GM19455 (cell line): Measurements from ENCODE around the gene RMI2.

Source experiments
- ATAC-seq: cut with Tn5 transposase; IDR thresholded peaks from one replicate; pipeline ENCODE4 v1.9.1; 2021; ENCODE audit not compliant: unreplicated experiment

Gene RMI2

DNA sequence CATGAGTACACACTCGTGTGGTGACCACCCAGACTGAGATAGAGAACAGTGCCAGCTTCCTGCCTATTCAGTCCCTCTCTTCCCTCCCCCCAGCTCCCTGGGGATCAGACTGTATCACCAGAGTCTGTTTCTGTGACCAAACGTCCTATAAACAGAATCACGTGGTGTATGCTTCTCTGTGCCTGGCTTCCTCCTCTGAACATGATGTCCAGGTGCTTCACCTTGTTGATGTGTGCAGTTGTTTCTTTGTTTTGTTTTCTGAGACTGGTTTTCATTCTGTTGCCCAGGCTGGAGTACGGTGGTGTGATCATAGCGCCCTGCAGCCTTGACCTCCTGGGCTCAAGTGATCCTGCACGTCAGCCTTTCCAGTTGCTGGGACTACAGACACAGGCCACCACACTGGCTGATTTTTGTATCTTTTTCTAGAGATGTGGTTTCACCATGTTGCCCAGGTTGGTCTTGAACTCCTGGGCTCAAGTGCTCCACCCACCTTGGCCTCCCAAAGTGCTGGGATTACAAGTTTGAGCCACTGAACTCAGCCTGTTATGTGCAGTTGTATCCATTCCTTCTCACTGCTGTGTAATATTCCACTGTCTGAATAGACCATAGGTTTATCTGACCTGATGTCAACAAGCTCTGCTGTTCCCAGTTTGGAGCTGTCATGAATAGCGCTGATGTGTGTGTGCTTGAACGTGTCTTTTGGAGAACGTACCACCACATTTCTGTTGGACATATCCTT is 35.2 kb upstream of the RMI2 start:
- ATAC-seq = peak; percentile 37

DNA sequence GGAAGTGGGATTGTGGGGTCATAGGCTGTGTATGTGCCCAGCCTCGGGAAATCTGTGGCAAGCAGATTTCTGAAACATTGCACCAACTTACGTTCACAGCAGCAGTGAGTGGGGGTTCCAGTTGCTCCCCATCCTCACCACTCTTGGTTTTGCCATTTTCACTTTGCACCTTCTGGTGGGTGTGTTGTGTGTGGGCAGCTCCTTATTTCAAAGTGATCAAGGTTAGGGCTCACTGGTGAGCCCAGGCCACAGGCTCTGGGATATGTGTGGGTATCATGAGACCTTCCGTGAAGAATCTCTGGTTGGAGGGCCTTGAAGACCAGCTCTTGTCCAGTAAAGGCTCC is 34.7 kb upstream of the RMI2 start:
- no peak for ATAC-seq

DNA sequence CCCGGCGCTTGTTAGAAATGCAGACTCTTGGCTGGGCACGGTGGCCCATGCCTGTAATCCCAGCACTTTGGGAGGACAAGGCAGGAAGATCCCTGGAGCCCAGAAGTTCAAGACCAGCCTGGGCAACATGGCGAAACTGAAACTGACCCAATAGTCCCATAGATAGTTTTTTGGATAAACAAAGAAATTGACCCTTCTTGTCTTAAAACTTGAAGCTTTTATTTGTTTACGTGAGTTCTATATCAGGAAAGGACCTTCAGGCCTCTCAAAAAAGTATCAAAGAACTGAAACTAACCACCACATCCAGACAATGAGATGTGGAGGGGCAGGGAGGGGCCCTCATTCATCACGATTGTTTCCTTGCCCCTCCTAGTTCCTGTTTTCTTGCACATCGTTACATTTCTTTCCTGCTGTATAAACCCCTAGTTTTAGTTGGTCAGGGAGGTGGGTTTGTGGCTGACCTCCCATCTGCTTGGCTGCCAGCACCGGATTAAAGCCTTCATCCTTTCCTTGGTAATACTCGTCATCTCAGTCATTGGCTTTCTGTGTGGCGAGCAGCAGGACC is 34.2 kb upstream of the RMI2 start:
- peak; percentile 37 for ATAC-seq

DNA sequence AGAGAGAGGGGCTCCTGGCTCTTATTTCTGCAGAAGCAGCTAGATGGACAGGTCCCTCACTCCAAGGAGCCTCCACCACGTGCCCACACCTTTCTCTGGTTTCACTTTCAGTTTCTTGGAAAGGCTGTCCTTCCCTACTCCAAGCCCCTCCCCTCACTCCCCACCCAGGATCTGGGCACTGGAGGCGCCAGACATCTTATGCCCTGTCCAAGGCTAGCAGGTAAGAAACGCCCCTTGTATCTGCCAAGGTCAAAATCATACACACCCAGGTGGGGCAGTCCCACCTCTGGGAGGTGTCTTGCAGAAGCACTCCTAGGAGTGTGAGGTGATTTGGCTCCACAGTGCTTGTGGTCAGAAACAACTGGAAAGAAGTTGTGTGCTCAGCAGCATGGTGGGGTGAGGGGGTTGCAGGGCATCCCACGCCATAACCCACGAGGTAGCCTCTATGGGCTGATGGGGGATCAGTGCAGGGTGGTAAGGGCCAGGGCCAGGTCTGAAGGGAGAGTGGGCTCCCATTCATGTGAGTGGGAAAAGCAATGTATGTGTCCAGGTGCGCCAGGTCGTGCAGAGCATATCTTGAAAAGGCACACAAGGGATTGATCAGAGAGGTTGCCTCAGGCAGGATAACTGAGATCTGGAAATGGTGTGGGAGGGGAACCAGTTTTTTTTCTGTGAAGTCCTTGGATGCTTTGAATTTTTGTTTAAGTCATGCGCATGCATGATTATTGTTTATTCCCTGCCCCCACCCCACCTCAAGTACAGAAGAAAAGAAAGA is 32.4 kb upstream of the RMI2 start:
- ATAC-seq = no peak

DNA sequence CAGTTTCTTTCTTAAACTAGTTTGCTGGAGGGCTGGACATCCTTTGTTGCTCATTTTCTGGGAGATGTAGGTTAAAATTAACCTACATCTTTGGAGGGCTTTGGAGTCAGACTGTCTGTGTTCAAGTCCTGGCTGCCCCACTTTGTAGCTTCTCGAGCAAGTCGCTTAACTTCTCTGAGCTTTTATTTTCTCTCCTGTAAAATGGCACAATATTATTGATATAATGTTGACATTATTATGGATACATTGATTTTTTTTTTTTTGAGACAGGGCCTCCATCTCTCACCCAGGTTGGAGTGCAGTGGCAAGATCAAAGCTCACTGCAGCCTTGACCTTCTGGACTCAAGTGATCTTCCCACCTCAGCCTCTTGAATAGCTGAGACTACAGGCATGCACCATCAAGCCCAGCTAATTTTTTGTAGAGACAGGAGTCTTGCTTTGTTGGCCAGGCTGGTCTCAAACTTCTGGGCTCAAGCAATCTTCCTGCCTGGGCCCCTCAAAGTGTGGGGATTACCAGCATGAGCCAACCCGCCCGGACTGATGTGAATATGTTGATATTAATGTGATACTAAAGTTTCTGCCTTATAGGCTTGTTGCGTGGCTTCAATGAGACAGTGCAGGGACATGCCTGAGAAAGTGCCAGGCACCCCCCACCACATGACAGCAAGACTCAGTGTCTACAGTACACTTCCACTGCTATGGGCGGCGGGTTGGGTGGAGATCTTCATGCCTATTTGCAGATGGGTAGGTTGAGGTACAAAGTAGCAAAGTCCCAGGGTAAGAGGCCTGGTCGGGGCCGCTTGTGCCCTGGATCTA is 31.6 kb upstream of the RMI2 start:
- ATAC-seq = no peak

DNA sequence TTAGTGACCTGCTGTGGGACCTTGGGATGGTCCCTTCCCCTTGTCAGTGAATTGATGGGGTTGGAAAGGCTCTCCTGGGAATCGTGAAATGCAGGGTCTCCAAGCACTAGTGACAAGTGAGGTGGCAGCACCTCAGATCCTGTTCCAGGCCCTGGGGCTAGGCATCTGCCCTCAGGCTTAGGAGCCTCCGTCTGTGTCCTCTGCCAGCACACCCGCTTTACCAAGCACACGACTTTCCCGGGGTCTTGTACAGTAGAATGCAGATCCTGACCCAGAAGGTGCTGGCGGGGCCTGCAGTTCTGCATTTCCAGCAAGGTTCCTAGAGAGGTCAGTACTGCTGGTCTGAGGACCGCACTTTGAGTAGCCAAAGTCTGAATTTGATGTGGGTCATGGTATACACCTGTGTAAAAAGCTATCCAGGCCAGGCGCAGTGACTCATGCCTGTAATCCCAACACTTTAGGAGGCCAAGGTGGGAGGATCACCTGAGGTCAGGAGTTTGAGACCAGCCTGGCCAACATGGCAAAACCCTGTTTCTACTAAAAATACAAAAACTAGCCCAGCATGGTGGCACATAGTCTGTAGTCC is 30.9 kb upstream of the RMI2 start:
- ATAC-seq = no peak

DNA sequence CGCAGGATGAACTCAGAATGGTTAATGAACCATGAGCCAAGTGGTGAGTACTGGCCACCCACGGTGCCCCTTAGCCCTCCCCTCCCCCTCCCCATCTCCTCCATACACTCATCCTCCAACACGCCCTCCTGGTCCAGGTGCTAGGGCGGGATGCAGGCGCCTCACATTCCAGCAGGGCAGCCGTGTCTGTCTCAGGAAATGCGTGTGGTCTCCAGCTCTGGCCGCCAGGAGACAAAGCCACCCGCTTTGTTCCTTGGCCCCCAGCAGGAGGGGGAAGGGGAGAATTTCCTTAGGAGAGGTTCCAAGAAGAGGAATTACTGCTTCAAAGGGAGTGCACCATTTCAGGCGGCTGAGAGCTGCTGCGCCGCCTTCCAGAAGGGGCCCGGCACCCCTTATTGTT is 29.7 kb upstream of the RMI2 start:
- ATAC-seq = no peak

DNA sequence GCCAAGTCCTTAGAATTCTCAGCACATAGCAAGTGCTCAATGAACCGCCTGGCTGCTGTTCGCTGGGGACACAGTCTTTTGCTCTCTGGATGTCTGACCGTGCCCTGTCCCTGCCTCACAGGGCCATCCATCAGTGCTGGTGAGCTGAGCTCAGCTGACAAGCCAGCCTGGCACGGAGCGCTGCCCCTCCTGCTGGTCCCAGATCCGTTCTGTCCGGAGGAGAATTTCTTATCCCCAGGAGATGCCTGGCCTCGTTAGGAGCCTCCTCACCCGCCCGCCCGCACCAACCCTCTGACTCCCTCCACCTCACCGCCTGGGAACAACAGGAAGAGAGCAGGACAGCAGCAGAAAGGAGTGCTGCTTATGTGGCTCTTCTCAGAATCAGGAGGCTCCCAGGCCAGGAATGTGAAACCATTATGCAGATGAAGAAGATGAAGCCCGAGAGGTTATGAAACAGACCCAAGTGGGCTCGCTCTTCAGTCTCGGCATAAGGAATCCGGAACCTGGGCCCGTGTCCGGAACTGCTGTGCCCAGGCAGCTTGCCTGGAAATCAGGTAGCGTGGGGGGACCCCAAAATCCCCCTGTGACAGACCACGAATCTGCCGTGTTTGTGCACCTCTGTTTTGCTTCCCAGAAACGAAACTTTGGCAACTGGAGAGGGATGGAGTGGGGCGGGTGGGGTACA is 28.8 kb upstream of the RMI2 start:
- ATAC-seq = no peak

DNA sequence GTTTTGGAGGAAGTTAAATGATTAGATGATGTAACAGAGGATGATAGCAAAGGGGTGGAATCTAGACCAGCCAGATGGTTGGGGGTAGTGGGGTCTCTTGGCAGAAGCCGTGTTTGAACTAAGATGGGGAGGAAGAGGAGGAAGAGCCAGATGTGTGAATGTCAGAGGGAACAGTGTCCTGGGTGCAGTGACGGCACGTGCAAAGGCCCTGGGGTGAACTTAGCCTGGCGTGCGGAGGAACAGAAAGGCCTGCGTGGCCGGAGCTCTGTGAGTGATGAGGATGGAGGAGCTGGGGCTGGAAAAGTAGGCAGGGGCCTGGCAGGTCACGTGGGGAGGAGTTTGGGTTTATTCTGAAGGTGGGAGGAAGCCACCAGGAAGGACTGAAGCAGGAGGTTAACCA is 26.4 kb upstream of the RMI2 start:
- no peak for ATAC-seq

DNA sequence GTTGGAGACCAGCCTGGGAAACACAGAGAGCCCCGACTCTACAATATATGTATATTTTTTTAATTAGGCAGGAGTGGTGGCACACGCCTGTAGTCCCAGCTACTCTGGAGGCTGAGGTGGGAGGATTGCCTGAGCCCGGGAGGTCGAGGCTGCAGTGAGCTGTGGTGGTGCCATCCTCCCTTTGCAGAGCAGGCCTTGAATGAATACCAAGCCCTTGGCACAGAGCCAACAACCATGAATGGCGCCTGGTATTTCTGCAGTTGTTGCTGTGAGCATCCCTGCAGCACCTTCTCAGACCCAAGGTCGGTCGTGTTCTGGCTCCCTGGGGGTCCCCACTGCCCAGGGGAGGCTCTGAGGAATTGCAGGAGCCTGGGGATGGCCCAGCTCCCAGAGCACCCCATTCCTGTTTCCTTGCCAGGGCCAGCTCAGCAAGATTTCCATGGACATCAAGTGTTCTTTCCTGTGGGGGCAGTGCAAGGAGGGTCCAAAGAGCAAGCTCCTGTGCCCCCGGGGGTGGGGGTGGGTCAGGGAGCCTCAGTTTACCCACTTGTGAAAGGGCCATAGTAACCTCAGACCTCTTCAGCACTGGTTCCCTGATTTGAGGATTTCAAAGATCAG is 25.6 kb upstream of the RMI2 start:
- ATAC-seq = no peak

DNA sequence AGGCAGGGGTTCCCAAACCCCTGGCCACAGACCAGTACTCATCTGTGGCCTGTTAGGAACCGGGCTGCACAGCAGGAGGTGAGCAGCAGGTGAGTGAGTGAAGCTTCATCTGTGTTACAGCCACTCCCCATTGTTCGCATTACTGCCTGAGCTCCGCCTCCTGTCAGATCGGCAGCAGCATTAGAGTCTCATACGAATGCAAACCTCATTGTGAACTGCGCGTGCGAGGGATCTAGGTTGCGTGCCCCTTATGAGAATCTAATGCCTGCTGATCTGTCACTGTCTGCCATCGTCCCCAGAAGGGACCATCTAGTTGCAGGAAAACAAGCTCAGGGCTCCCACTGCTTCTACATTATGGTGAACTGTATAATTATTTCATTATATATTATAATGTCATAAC is 25.1 kb upstream of the RMI2 start:
- no peak for ATAC-seq

DNA sequence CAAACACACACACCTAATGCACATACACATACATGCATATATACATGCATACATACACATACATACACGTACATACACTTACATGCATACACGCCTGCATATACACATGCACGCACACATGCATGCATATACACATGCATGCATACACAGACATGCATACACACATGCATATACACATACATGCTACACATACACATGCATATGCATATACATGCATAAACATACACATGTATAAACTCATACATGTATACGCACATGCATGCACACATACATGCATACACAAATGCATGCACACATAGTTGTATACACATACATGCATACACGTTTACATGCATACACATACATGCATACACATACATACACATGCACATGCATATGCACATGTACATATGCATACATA is 23.6 kb upstream of the RMI2 start:
- no peak for ATAC-seq

DNA sequence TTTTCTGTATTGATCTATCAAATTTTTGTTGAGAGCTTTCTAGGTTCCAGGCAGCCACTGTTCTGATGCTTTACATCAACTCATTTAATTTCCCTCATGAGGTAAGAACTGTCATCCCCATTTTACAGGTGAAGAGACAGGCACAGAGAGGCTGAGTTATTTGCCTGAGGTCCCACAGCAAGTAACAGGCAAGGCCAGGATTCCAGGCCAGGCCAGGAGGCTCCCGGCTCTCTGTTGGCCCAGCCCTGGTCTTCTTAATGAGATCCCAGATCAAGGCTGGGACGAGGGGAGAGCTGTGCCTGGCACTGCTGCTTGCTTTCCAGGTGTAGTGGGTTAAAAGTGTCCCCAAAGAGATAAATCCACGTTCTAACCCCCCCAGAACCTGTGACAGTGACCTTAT is 22.4 kb upstream of the RMI2 start:
- ATAC-seq = no peak

DNA sequence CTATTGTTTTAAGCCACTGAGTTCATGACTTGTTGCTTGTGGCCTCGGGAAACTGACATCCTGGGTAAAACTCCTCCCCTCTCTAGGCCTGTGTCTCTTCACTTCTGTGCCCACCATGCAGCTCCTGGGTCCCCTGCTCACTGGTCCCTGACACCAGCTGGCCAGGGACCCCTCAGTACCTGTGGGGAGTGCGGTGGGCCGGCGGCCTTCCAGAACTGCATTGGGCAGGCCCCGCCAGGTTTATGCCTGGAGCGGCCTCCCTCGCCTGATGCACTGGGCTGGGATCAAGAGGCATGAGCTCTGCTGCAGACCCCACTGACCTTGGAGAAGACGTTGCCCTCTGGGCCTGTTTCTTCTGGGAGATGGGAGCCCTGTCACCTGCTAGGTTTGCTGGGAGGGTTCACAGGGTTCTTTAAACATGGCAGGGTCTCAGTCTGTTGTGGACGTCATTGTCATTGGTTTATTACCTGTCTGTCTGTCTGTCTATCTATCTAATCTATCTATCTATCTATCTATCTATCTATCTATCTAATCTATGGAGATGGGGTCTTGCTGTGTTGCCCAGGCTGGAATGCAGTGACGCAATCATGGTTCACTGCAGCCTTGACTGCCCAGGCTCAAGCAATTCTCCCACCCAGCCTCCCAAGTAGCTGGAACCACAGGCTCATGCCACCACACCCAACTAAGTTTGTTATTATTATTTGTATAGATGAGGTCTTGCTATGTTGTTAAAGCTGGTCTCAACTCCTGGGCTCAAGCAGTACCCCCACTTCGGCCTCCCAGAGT is 21.5 kb upstream of the RMI2 start:
- no peak for ATAC-seq

DNA sequence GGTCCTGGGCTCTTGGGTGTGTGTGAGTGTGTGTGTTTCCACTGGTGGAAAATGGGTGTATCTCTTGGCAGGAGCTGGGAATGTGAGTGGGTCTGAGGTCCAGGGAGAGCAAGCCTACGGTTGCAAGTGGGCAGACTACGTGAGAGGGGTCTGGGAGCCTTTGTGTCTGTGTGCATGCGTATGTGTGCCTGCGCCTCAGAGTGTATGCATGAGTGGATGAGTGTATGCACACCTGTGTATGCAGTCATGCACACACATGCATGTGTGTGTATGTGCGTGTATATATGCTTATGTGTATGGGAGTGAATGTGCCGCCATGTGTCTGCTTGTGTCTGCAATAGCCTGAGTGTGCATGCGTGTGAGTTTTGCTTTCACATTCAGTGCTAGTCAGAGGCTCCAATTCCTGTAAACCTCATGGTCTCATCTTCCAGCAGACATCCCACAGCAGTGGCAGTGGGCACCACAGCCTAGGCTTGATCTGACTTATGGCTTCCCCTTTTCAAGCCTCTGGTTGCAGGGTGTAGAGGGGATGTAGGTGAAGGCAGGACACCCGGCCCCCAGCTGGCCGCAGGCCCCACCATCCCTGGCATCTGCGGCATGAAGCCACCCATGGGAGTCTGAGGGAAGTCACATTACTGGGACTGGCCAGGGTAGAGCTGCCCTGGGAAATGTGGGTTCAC is 19.7 kb upstream of the RMI2 start:
- no peak for ATAC-seq

DNA sequence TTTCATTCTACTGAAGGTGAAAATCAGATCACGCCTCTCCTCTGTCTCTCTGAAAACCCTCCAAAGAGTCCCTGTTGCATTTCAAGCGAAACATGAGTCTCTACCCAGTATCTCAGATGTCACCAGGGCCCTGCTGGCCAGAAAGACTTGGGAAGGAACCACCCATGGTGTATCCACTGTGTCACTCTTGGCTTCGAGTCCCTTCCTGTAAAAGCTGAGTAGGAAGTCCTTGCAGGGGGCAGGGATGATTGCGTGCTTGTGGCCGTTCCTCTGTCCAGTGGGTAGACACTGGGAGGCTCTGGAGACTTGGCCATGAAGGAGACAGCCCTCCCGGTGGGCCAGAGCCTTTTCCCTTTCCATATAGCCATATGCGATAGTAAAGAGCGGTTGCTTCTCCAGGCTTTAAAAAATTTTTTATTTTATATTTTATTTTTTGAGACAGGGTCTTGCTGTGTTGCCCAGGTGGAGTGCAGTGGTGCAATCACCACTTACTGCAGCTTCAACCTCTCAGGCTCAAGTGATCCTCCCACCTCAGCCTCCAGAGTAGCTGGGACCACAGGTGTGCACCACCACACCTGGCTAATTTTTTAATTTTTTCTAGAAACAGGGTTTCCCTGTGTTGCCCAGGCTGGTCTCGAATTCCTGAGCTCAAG is 19.0 kb upstream of the RMI2 start:
- no peak for ATAC-seq

DNA sequence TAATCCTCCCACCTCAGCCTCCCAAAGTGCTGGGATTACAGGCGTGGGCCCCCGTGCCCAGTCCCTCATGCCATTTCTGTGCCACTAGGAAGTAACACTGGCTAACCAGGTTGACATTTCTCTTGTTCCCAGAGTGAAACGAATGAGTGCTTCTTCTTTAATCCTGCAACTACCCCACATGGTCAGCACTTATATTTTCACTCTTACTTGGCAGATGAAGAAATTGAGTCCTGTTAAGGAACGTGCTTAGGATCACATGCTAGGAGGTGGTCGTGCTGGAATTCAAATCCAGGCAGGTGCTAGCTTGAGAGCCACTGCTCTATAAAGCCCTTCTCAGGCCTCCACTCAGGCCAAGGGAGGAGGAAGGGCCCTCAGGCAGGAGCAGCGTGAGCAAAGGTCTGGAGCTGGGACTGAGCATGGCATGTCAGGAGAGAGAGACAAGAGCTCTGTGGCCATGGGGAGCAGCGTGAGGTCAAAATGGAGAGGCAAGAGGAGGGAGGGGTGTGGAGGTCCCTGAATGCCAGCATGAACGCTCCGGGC is 18.5 kb upstream of the RMI2 start:
- no peak for ATAC-seq
